ENCODE data around the gene WNT3. TPM values are rescaled to one million over a fixed set of nuclear protein-coding genes. Genes with fewer than 3 reads are reported as not detected.

WNT3 gene
- total RNA-seq, 1 experiment from 2014 or later = 5.5 TPM

DNA sequence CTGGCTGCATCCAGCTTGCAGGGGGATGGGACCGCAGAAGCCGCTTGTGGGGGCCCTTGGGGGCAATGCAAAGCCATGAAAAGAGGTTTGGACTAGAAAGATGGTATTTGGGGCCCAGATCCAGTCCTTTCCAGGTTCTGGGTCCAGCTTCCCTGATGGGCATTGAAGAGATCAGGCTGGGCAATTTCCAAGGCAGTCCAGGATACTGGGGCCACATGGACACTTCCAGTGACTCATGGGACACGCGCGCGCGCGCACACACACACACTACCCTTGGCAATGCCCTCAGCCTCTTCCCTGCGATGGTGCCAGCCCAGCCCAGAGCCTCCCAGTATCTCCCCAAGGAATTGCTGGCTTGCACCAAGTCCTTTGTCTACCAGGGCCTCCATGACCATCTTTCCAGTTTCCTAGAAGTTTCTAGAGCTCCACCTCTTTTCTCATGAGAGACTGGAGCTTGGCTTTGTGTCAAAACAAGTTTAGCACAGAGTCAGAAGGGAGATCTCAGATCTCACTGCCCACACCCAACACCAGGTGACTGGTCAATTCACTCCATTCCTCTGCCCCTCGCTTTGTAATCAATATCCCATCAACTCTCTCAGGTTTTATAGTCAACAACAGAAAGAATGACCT lies 44.3 kb downstream of the WNT3 start:
- Histone ChIP-seq H3K9me2 (ENCODE audit: insufficient read depth) (no peaks in the 10 kb centered on the region), H3K79me2 (ENCODE audit: insufficient read depth, low read length) (no peaks in the 10 kb centered on the region), H3K4me3 (replicated peaks in 1 of 2; ENCODE audit: low read depth in 1 of 2, low read length in 2 of 2) (no peak overlapping the region), H3K9me3 (ENCODE audit: control insufficient read depth in 1 of 2, insufficient read depth in 1 of 2, low read depth in 1 of 2, low read length in 2 of 2) (no peaks in the 10 kb centered on the region), H3K4me2 (ENCODE audit: low read length) (no peak overlapping the region), H3K27ac (ENCODE audit: low read depth, low read length) (no peak overlapping the region), H3K36me3 (ENCODE audit: control insufficient read depth in 1 of 2, insufficient read depth in 2 of 2, low read length in 2 of 2) (no peaks in the 10 kb centered on the region), H3K9ac (ENCODE audit: low read length) (no peak overlapping the region), H4K20me1 (ENCODE audit: insufficient read depth) (no peaks in the 10 kb centered on the region), H3K27me3 (ENCODE audit: insufficient read depth, low read length) (no peaks in the 10 kb centered on the region), H2AFZ (ENCODE audit: low read depth, low read length, poor library complexity, severe bottlenecking) (peak overlapping the region; percentile 49), H3K4me1 (ENCODE audit: control insufficient read depth in 1 of 2, insufficient read depth in 2 of 2, low read length in 2 of 2) (peaks cover 24 to 52% of the 10 kb centered on the region in 2 experiments)
- TF ChIP-seq CBX3 (IDR thresholded peaks at IDR 0.05; ENCODE audit: low read depth) = no peak
- TF ChIP-seq ZFX (IDR thresholded peaks at IDR 0.05) = no peak
- TF ChIP-seq, protein P1, sequence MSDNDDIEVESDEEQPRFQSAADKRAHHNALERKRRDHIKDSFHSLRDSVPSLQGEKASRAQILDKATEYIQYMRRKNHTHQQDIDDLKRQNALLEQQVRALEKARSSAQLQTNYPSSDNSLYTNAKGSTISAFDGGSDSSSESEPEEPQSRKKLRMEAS (IDR thresholded peaks at IDR 0.05) = no peak
- no peak for TF ChIP-seq EGR1 (IDR thresholded peaks at IDR 0.05; ENCODE audit: low read depth)
- no peak for TF ChIP-seq EZH2phosphoT487 (IDR thresholded peaks at IDR 0.05; ENCODE audit: borderline replicate concordance)
- no peak for TF ChIP-seq CEBPB (IDR thresholded peaks at IDR 0.05; ENCODE audit: low read depth)
- TF ChIP-seq FOSL1 (IDR thresholded peaks at IDR 0.05; ENCODE audit: low read depth) = no peak
- TF ChIP-seq JUND (IDR thresholded peaks at IDR 0.05) = no peak
- TF ChIP-seq, protein P2, sequence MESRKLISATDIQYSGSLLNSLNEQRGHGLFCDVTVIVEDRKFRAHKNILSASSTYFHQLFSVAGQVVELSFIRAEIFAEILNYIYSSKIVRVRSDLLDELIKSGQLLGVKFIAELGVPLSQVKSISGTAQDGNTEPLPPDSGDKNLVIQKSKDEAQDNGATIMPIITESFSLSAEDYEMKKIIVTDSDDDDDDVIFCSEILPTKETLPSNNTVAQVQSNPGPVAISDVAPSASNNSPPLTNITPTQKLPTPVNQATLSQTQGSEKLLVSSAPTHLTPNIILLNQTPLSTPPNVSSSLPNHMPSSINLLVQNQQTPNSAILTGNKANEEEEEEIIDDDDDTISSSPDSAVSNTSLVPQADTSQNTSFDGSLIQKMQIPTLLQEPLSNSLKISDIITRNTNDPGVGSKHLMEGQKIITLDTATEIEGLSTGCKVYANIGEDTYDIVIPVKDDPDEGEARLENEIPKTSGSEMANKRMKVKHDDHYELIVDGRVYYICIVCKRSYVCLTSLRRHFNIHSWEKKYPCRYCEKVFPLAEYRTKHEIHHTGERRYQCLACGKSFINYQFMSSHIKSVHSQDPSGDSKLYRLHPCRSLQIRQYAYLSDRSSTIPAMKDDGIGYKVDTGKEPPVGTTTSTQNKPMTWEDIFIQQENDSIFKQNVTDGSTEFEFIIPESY (IDR thresholded peaks at IDR 0.05; ENCODE audit: extremely low read depth, insufficient replicate concordance, low read length) = no peak
- no peak for TF ChIP-seq RAD21 (IDR thresholded peaks at IDR 0.05; ENCODE audit: low read depth)
- TF ChIP-seq YY1 (IDR thresholded peaks at IDR 0.05; ENCODE audit: extremely low read depth, insufficient replicate concordance, low read depth, low read length) = no peak
- no peak for TF ChIP-seq EZH2 (IDR thresholded peaks at IDR 0.05)
- TF ChIP-seq, protein P3, sequence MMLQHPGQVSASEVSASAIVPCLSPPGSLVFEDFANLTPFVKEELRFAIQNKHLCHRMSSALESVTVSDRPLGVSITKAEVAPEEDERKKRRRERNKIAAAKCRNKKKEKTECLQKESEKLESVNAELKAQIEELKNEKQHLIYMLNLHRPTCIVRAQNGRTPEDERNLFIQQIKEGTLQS (IDR thresholded peaks at IDR 0.05) = no peak
- TF ChIP-seq, protein P4, sequence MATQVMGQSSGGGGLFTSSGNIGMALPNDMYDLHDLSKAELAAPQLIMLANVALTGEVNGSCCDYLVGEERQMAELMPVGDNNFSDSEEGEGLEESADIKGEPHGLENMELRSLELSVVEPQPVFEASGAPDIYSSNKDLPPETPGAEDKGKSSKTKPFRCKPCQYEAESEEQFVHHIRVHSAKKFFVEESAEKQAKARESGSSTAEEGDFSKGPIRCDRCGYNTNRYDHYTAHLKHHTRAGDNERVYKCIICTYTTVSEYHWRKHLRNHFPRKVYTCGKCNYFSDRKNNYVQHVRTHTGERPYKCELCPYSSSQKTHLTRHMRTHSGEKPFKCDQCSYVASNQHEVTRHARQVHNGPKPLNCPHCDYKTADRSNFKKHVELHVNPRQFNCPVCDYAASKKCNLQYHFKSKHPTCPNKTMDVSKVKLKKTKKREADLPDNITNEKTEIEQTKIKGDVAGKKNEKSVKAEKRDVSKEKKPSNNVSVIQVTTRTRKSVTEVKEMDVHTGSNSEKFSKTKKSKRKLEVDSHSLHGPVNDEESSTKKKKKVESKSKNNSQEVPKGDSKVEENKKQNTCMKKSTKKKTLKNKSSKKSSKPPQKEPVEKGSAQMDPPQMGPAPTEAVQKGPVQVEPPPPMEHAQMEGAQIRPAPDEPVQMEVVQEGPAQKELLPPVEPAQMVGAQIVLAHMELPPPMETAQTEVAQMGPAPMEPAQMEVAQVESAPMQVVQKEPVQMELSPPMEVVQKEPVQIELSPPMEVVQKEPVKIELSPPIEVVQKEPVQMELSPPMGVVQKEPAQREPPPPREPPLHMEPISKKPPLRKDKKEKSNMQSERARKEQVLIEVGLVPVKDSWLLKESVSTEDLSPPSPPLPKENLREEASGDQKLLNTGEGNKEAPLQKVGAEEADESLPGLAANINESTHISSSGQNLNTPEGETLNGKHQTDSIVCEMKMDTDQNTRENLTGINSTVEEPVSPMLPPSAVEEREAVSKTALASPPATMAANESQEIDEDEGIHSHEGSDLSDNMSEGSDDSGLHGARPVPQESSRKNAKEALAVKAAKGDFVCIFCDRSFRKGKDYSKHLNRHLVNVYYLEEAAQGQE (IDR thresholded peaks at IDR 0.05; ENCODE audit: low read depth) = no peak
- TF ChIP-seq ELF1 (IDR thresholded peaks at IDR 0.05; ENCODE audit: borderline replicate concordance, low read depth) = no peak
- no peak for TF ChIP-seq TCF7L2 (IDR thresholded peaks at IDR 0.05; ENCODE audit: borderline replicate concordance, extremely low read depth, insufficient read depth, insufficient read length)
- no peak for TF ChIP-seq SIN3A (IDR thresholded peaks at IDR 0.05; ENCODE audit: low read depth)
- TF ChIP-seq ZNF274 (IDR thresholded peaks at IDR 0.05; ENCODE audit: low read depth, low read length) = no peak
- TF ChIP-seq, protein P5, sequence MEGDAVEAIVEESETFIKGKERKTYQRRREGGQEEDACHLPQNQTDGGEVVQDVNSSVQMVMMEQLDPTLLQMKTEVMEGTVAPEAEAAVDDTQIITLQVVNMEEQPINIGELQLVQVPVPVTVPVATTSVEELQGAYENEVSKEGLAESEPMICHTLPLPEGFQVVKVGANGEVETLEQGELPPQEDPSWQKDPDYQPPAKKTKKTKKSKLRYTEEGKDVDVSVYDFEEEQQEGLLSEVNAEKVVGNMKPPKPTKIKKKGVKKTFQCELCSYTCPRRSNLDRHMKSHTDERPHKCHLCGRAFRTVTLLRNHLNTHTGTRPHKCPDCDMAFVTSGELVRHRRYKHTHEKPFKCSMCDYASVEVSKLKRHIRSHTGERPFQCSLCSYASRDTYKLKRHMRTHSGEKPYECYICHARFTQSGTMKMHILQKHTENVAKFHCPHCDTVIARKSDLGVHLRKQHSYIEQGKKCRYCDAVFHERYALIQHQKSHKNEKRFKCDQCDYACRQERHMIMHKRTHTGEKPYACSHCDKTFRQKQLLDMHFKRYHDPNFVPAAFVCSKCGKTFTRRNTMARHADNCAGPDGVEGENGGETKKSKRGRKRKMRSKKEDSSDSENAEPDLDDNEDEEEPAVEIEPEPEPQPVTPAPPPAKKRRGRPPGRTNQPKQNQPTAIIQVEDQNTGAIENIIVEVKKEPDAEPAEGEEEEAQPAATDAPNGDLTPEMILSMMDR (IDR thresholded peaks at IDR 0.05 in 2 of 3, conservative IDR thresholded peaks at IDR 0.05 in 1 of 3; ENCODE audit: borderline replicate concordance in 1 of 3, insufficient read depth in 1 of 3, low read depth in 2 of 3, low read length in 2 of 3) = no peak
- ChIA-PET POLR2A (no interaction called here), RAD21 (ENCODE audit: low non-redundant PET in 1 of 2, low total read pairs in 2 of 2, uncharacterized antibody in 2 of 2, unreplicated experiment in 2 of 2) (no interaction called here), CTCF (interaction anchor here (0.6 to 1.4 kb wide), 2 partner anchors 9 to 11 kb away, joined by 3 to 5 read pairs; no protein-coding TSS in a partner anchor)
- no peak for DNase-seq (ENCODE audit: low read depth, low spot score)
- no peak for ATAC-seq
- no TSS peak for BruUV-seq (replicated peaks)
- intact Hi-C loops (cut with micrococcal nuclease) = no loop called here

All from HCT116 (cell line).